ENCODE measurements around the gene REV1.

GRCh38 chr2:99399795-99400194 lies 90.0 kb downstream of the REV1 start:
- TF ChIP-seq EZH2 (IDR thresholded peaks at IDR 0.05; ENCODE audit: insufficient read depth, poor library complexity, severe bottlenecking) (no peak), EZH2phosphoT487 (IDR thresholded peaks at IDR 0.05; ENCODE audit: insufficient read depth, low read depth) (no peak)

All from GM23248 (cell line).